ACHN (cell line): Measurements from ENCODE around the gene MAL.

Source experiments
- DNase-seq: peaks from one replicate; pipeline ENCODE4 v3.0.0-alpha.2; 2015
- in situ Hi-C: cut with HindIII; loops from 2 replicates; pipeline ENCODE4 v1.10.0; 2017; ENCODE audit warnings: low sequenced_read_pairs, low pct_ligation_motif_present, low pct_unique_long_range_greater_than_20kb

Gene MAL

DNA sequence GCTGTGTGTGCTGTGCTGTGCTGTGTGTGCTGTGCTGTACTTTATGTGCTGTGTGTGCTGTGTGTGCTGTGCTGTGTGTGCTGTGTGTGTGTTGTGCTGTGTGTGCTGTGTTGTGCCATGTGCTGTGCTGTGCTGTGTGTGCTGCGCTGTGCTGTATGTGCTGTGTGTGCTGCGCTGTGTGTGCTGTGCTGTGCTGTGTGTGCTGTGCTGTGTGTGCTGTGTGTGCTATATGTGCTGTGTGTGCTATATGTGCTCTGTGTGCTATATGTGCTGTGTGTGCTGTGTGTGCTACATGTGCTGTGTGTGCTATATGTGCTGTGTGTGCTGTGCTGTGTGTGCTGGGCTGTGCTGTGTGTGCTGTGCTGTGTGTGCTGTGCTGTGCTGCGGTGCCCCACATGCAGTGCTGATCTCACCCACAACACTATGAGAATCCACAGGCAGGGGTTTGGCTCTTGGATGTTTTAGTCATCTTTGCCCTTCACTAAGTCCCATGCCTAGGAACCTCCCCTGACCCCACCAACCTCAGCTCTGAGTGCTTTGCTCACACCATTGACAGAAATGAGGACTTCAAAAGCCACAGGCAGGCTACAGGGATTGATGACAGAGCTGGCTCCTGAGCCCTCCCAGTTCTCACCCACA is 30.5 kb upstream of the MAL start:
- no peak for DNase-seq
- in situ Hi-C loops: no loop called here

DNA sequence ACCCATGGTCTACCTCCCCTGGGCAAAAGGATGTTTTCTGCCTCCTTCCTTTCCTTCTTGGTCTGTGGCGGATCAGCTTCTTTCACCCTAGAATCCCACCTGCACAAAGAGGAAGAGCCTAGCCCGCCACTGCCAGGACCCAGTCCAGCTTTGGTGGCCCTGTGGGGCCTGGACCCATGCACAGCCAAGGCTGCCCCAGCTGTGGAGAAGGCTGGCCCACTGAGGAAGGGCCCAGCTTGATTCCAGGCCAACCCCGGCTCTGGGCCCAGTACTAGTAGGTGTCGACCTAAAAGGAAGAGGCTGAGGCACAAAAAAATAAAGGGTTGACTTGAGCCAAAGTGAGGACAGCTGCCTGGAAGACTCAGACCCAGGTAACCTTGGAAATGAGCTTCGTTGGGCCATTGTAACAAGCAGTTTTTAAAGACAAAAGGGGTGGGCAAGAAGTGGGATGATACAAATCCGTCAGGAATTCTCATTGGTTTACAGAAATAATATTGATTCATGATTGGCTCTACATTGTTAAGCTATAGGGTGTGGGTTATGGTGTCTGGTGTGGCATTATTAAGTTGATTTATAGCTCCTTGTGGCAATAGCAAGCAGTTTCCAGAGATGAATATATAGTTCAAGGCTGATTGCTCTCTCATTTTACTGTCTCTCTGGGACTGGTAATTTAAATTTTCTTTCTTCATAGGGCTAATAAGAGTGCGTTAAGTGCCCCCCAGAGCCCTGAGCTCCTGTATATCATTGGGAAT is 29.8 kb upstream of the MAL start:
- in situ Hi-C loops: no loop called here
- DNase-seq: no peak

- in situ Hi-C loops: no loop called here
- no peak for DNase-seq
These were observed 29.0 kb upstream of the MAL start for GRCh38 chr2:94996305-94997100.

GRCh38 chr2:94997981-94998930 is 27.3 kb upstream of the MAL start:
- no peak for DNase-seq
- in situ Hi-C loops: no loop called here

DNA sequence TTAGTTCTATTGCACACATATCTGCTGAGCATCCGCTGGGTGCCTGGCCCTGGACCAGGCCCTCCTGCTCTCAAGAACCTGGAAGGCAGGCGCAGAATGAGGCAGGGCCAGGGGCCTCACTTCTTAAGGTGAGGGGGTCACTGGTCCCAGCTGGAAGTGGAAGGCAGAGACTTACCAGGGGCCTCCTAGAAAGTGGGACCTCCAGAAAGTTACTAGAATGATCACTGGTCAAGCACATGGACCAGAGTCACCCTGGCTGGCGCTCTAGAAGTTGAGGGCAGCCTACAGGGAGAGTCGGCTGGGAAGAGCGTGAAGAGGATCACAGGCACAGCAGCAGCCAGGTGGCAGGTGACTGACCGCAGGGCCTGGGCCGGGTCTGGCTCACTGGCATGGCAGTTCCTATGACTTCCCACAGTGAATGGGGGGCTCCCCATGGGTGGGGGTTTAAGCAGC is 26.1 kb upstream of the MAL start:
- in situ Hi-C loops: no loop called here
- DNase-seq: no peak

GRCh38 chr2:95001051-95001562 is 24.4 kb upstream of the MAL start:
- in situ Hi-C loops: no loop called here
- DNase-seq: no peak

DNA sequence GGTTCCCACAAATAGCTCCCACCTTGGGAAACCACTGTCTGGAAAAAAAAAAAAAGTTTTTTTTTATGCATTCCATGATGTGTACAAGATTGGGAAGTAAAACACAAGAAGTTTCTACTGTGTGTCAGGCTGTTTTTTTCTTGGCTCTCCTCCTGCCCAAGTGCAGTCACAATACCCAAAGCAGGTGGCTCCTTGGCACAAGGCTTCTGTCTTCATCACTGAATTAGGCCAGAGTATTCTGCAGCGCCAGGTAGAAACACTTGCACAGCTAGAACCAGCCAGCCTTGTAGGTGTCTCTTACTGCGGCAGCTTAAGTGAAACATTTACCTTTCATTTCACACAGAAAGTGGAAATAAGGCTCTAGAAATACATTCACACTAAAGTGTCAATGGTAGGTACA is 23.8 kb upstream of the MAL start:
- in situ Hi-C loops: no loop called here
- DNase-seq: no peak

- in situ Hi-C loops: no loop called here
- no peak for DNase-seq
These were observed 23.0 kb upstream of the MAL start for GRCh38 chr2:95002498-95002897.

GRCh38 chr2:95004287-95004686 is 21.2 kb upstream of the MAL start:
- no peak for DNase-seq

GRCh38 chr2:95004711-95005110 is 20.8 kb upstream of the MAL start:
- in situ Hi-C loops: no loop called here
- DNase-seq: no peak

More at GRCh38 chr2:95004287-95004686, 21.2 kb upstream of the MAL start:
- in situ Hi-C loops: no loop called here

DNA sequence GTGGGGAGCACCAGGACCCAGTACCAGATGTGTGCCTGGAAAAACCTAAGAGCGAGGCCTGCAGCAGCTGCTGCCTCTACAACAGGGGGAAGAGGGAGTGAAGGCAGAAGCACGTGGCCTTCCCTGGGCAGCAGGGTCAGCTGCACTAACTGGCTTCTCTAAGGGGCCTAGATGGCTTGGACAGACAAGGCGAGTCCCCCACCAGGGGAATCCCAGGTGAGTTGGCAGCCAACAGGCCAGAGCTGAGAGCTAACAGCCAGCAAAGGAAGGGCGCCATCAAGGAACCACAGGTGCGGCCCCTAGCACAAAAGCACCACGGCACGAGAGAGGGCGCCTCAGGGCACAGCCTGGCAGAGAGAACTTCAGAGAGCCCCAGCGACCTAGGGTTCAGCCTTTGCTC is 19.8 kb upstream of the MAL start:
- no peak for DNase-seq
- in situ Hi-C loops: no loop called here

DNA sequence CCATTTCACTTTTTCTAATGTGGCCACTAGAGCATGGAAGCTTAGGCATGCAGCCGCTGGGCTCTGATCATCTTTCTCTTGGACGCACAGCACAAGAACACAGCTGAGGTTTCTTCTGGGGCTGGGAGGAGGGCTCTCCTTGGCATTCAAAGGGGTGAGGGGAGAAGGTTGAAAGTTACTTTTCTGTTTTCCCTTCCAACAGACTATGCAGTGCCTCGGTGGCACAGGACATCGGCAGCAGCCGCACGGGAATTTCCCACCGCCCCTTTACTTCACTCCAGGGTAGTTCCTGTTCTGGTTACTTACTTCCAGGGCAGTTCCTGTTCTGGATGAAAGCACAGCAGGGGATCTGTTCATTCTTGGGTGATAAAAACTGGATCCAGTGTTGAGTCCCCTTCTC is 18.9 kb upstream of the MAL start:
- DNase-seq: no peak
- in situ Hi-C loops: no loop called here

- in situ Hi-C loops: no loop called here
- no peak for DNase-seq
These were observed 18.4 kb upstream of the MAL start for GRCh38 chr2:95007031-95007609.

DNA sequence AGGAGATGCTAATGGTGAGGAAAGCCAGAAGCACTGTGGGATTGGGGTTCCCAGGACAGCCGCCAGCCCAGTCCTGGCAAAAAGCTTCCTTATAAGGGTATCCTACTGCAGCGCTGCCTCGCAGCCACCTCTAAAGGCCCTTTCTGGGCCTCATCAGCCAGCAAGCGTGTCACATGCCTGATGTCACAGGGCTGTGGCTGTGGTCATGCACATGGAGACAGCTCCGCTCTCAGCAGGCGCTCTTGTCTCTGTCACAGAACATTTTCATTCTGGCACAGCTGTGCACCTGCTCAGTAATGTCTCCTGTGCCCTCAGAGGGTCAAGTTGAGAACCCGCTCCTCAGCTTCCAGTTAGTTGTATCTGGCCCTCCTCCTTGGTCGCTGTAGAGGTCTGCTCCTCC is 17.7 kb upstream of the MAL start:
- in situ Hi-C loops: no loop called here
- DNase-seq: no peak

- DNase-seq: peak; percentile 79
- in situ Hi-C loops: no loop called here
These were observed 17.2 kb upstream of the MAL start for GRCh38 chr2:95008306-95008705.

GRCh38 chr2:95008996-95009395 is 16.5 kb upstream of the MAL start:
- peak; percentile 39 for DNase-seq
- in situ Hi-C loops: no loop called here

DNA sequence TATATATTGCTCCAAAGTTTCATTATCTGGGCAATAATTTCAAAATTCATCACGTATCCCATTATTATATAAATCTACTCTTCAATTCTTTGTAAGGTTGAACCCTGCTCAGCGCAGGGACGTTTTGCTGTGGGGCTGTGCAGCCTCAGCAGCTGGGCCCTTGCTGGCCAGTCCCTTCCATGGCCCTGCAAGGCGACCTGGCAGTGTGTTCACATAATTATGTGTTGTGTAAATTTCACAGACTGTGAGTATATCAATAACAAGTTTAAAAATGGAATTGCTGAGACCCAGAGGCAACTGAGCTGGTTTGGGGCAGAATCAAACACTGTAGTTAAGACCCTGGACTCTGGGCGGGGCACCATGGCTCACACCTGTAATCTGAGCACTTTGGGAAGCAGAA is 16.1 kb upstream of the MAL start:
- in situ Hi-C loops: no loop called here
- no peak for DNase-seq

GRCh38 chr2:95010126-95010525 is 15.4 kb upstream of the MAL start:
- in situ Hi-C loops: no loop called here
- no peak for DNase-seq
